ENCODE data around the gene SLC66A2.
"Not testable (repeated sequence)": the region's sequence is repeated elsewhere in the genome, so short reads cannot be mapped to it uniquely, and the experiment has no call there.

SLC66A2 gene

GRCh38 chr18:79951545-79952455, at the start of gene SLC66A2:
Gene SLC66A2 (minus strand): TSS chr18:79951653. CDS start chr18:79950926, 727 bp downstream.
- DNase-seq (ENCODE audit: low read depth in 1 of 2, low spot score in 1 of 2): peak; percentile 93 to 97

DNA sequence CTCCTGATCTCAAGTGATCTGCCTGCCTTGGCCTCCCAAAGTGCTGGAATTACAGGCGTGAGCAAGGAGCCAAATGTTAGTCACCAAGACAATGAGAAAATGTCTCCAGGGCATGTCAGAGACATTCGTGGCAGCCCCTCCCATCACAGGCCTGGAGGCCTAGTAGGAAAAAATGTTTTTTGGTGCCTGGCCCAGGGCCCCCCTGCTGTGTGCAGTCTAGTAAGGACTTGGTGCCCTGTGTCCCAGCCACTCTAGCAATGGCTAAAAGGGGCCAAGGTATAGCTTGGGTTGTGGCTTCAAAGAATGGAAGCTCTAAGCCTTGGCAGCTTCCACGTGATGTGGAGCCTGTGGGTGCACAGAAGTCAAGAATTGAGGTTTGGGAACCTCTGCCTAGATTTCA, 49.4 kb upstream of the SLC66A2 start:
- DNase-seq (ENCODE audit: low read depth in 1 of 2, low spot score in 1 of 2): no peak

GRCh38 chr18:79999701-80000100, 48.2 kb upstream of the SLC66A2 start:
- not testable (repeated sequence) for DNase-seq (ENCODE audit: low read depth in 1 of 2, low spot score in 1 of 2)

DNA sequence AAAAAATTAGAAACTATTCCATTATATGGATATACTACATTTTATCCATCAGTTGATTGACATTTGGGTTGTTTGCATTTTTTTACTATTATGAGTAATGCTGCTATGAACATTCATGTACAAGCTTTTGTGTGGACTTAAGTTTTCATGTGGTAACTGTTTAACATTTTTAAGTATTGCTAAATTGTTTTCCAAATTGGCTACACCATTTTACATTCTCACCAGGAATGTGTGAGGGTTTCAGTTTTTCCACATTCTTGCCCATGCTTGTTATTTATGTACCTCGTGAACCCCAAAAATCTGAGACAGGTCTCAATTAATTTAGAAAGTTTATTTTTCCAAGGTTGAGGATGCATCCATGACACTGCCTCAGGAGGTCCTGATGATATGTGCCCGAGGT, 40.0 kb upstream of the SLC66A2 start:
- DNase-seq (ENCODE audit: low read depth in 1 of 2, low spot score in 1 of 2): no peak

DNA sequence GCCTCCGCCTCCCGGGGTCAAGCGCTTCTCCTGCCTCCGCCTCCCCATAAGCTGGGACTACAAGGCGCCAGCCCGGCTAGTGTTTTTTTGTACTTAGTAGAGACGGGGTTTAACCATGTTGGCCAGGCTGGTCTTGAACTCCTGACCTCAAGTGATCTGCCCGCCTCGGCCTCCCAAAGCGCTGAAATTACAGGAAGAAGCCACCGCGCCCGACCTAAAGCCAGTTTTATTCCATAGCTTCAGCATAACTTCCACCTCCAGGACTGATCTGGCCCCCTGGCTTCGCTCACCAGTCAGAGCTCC, 37.7 kb upstream of the SLC66A2 start:
- no peak for DNase-seq (ENCODE audit: low read depth in 1 of 2, low spot score in 1 of 2)

DNA sequence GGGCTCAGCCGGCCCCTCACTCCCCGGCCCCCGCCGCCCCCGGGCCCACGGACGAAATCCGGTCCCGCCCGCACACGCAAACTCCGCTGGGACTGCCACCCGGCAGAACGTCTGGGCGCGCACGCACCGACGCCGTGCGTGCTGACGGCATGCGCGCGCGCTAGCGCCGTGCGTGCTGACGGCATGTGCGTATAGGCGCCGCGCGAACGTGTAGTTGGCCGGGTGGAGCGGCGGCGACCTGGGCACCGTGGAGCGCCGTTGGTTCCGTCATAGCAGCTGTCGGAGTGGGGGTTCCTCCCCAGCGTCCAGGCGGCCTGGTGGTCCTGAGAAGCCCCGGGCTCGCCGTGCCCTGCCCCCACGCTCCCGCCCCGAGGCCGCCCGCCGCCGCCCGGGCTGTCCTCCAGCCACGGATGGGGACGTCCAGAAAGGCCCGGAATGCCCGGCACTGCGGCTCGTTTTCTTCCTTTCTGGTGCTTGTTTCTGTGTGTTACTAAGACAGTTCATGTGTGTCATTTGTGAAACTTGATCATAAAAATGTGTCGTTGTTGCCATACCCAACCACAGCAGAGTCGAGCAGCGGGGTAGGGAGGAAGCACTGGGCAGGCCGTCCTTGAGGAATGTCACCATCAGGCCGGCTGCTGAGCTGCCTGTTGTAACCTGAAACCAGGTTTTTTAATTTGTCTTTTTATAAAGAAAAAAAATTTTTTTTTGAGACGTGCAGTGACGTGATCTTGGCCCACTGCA, 37.2 kb upstream of the SLC66A2 start, which contains the start of gene TXNL4A:
Gene TXNL4A, minus strand, starts transcription at position 113 of the 744 bp plus-strand sequence. CDS start 171 bp downstream, outside the sequence.
- peak; percentile 65 to 82 for DNase-seq (ENCODE audit: low read depth in 1 of 2, low spot score in 1 of 2)

DNA sequence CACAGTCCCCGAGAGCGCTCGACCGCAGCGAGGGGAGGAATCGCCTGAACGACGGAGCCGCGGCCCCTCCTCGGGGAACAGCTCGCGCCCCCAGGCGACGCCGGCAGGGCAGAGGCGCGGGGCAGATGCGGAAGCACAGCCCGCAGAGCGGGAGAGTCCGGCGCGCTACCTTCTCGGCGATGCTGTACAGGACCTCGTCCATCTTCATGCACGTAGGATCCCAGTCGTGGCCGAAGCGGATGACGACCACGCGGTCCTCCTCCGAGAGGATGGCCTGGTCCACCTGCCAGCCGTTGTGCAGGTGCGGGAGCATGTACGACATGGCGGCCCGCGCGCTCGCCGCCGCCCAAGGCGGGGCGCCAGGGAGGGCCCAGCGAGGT, 36.6 kb upstream of the SLC66A2 start:
- DNase-seq (ENCODE audit: low read depth in 1 of 2, low spot score in 1 of 2): peak; percentile 24 to 46

GRCh38 chr18:79987566-79987965, 36.1 kb upstream of the SLC66A2 start:
- no peak for DNase-seq (ENCODE audit: low read depth in 1 of 2, low spot score in 1 of 2)

GRCh38 chr18:79986726-79987125, 35.3 kb upstream of the SLC66A2 start:
- no peak for DNase-seq (ENCODE audit: low read depth in 1 of 2, low spot score in 1 of 2)

GRCh38 chr18:79985172-79985571, 33.7 kb upstream of the SLC66A2 start:
- no peak for DNase-seq (ENCODE audit: low read depth in 1 of 2, low spot score in 1 of 2)

DNA sequence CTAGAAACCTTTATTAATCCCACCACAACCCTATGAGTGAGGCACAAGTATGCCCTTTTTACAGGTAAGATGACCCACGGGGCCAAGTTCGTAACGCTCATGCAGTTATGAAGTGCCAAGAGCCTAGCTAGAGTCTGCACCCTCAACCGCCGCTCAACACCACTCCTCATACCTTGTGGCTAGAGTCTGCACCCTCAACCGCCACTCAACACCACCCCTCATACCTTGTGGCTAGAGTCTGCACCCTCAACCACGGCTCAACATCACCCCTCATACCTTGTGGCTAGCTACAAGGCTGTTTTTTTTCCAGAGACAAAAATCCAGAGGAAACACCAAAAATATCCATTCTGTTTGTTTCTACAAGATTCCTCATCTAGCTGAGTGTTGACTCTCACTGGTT, 32.3 kb upstream of the SLC66A2 start:
- no peak for DNase-seq (ENCODE audit: low read depth in 1 of 2, low spot score in 1 of 2)

- no peak for DNase-seq (ENCODE audit: low read depth in 1 of 2, low spot score in 1 of 2)
These were observed 31.8 kb upstream of the SLC66A2 start for GRCh38 chr18:79983253-79983652.

- no peak for DNase-seq (ENCODE audit: low read depth in 1 of 2, low spot score in 1 of 2)
These were observed 31.3 kb upstream of the SLC66A2 start for GRCh38 chr18:79982736-79983135.

GRCh38 chr18:79980585-79980984, 29.1 kb upstream of the SLC66A2 start:
- no peak for DNase-seq (ENCODE audit: low read depth in 1 of 2, low spot score in 1 of 2)

DNA sequence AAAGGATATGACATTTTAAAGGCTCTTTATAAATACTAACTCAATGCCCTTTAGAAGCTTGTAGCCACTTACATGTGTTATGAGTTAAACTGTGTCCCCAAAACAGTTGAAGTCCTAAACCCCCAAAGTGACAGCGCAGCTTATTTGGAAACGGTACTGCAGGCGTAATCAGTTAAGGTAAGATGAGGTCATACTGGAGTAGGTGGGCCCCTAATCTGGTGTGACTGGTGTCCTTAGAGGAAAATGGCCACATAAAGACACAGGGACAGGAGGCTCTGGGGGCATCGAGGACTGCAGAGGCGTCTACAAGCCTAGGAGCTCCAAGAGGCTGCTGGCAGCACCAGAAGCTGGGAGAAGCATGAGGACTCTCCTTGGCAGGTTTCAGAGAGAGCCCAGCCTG, 28.4 kb upstream of the SLC66A2 start:
- DNase-seq (ENCODE audit: low read depth in 1 of 2, low spot score in 1 of 2): no peak

- DNase-seq (ENCODE audit: low read depth in 1 of 2, low spot score in 1 of 2): no peak
These were observed 24.7 kb upstream of the SLC66A2 start for GRCh38 chr18:79975985-79976680.

DNA sequence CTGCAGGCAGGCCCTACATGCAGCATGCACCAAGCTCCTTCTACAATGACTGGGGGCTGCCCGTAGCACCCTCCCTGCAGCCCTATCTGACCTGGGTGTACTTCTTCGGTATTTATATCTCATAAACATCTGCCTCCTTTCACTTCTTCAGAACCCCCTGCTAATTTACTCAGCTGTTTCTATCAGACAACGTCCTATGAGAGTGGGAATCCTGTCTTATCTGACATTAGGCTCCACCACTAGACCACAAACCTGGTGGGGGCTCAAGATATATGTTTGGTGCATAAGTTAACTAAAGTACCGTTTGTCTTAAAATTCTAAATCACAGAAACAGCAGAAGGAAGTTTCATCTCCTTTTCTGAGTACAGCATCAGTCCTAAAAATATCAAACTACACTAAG, 23.6 kb upstream of the SLC66A2 start:
- DNase-seq (ENCODE audit: low read depth in 1 of 2, low spot score in 1 of 2): no peak

GRCh38 chr18:79974025-79974654, 22.7 kb upstream of the SLC66A2 start:
- DNase-seq (ENCODE audit: low read depth in 1 of 2, low spot score in 1 of 2): no peak

- no peak for DNase-seq (ENCODE audit: low read depth in 1 of 2, low spot score in 1 of 2)
These were observed 22.1 kb upstream of the SLC66A2 start for GRCh38 chr18:79973517-79973916.

GRCh38 chr18:79972720-79973119, 21.3 kb upstream of the SLC66A2 start:
- DNase-seq (ENCODE audit: low read depth in 1 of 2, low spot score in 1 of 2): no peak

GRCh38 chr18:79971986-79972385, 20.5 kb upstream of the SLC66A2 start:
- DNase-seq (ENCODE audit: low read depth in 1 of 2, low spot score in 1 of 2): no peak

Data from stimulated activated CD4-positive, alpha-beta T cell treated with anti-CD3 and anti-CD28 coated beads, Interleukin-15, amount 100 ng/mL, for 1 hour (primary cell).